Measurements from ENCODE around the gene DUSP3.

DNA sequence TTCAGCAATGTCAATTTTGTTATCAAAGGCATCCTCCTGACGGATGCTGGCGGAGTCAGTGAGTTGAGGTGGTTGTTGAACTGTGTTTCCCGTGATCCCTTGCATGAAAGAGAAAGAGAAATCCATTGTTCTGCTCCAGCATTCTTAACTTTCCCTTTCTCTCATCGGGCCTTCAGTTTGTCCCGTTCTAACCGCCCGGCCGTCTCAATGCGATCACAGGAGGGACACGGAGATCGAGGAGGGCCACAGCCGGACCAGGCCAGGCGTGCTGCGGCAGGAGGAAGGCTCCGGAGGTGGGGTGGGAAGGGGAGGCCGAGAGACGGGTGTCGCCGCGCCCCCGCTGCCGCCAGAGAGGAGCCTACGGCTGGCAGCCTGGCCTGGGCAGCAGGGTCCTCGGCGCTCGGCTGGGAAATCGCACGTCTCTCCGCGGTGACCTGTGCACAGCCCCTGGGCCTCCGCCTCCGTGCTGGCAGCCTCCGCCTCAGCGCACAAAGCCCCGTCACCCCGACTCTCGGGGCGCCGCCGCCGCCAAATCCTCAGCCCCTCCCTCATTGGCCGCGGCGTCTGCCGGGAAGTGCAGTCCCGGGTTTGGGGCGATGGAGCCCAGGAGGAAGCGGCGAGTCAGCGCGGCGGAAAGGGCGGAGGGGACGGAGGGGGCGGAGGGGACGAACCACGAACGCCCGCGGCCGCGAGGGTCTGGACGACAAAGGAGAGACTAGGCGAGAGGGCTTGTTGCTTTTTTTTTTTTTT lies 58.3 kb downstream of the DUSP3 start:
- TF ChIP-seq, protein P1, sequence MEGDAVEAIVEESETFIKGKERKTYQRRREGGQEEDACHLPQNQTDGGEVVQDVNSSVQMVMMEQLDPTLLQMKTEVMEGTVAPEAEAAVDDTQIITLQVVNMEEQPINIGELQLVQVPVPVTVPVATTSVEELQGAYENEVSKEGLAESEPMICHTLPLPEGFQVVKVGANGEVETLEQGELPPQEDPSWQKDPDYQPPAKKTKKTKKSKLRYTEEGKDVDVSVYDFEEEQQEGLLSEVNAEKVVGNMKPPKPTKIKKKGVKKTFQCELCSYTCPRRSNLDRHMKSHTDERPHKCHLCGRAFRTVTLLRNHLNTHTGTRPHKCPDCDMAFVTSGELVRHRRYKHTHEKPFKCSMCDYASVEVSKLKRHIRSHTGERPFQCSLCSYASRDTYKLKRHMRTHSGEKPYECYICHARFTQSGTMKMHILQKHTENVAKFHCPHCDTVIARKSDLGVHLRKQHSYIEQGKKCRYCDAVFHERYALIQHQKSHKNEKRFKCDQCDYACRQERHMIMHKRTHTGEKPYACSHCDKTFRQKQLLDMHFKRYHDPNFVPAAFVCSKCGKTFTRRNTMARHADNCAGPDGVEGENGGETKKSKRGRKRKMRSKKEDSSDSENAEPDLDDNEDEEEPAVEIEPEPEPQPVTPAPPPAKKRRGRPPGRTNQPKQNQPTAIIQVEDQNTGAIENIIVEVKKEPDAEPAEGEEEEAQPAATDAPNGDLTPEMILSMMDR (conservative IDR thresholded peaks at IDR 0.05): no peak
- TF ChIP-seq EZH2 (IDR thresholded peaks at IDR 0.05; ENCODE audit: low read depth): no peak

All from PC-9 (cell line).